Neural crest cell (in vitro differentiated cells): ENCODE data around the gene TMEM37. TPM values are rescaled to one million over a fixed set of nuclear protein-coding genes. Genes with fewer than 3 reads are reported as not detected.
A peak's percentile ranks its signal among the peaks of the same experiment; 100 is the strongest.

Experiments used
- DNase-seq: peaks from one replicate; pipeline ENCODE4 v3.0.0; 2021; ENCODE audit warnings: low read depth, mixed read lengths, low spot score
- H3K27ac Mint-ChIP-seq: one replicate; pipeline ENCODE4 v1.8.0; 2021; ENCODE audit warnings: mild to moderate bottlenecking, mixed read lengths; ENCODE audit not compliant: unreplicated experiment
- H3K27me3 Mint-ChIP-seq: 2 replicates; pipeline ENCODE4 v1.8.0; 2021; ENCODE audit warnings: low read depth, mild to moderate bottlenecking, mixed read lengths
- H3K36me3 Mint-ChIP-seq: 2 replicates; pipeline ENCODE4 v1.8.0; 2021; ENCODE audit warnings: low read depth, mild to moderate bottlenecking, mixed read lengths
- H3K4me1 Mint-ChIP-seq: 2 replicates; pipeline ENCODE4 v1.8.0; 2021; ENCODE audit warnings: mixed read lengths
- H3K4me3 Mint-ChIP-seq: one replicate; pipeline ENCODE4 v1.8.0; 2021; ENCODE audit warnings: mild to moderate bottlenecking, mixed read lengths
- H3K9me3 Mint-ChIP-seq: 2 replicates; pipeline ENCODE4 v1.8.0; 2021; ENCODE audit warnings: mixed read lengths
- CTCF ChIP-seq: fragments of 200-600 bp; sonication (generic); conservative IDR thresholded peaks from 2 replicates; pipeline ENCODE4 v1.5.0; 2021; ENCODE audit warnings: antibody characterized with exemption, mild to moderate bottlenecking
- total RNA-seq: library from RNA; stranded (reverse); gene quantifications from 2 replicates; pipeline ENCODE4 v1.2.1, GENCODE V29; 2021

TMEM37 gene
- total RNA-seq, 1 donor from 2014 or later: 5.3 TPM

- no peak overlapping the region for H3K4me3 Mint-ChIP-seq
- no peaks in the 10 kb centered on the region for H3K4me1 Mint-ChIP-seq
- no peaks in the 10 kb centered on the region for H3K36me3 Mint-ChIP-seq
- H3K27ac Mint-ChIP-seq: no peak overlapping the region
- DNase-seq: no peak
- H3K27me3 Mint-ChIP-seq: peaks cover 2% of the 10 kb centered on the region
- TF ChIP-seq CTCF: no peak
- H3K9me3 Mint-ChIP-seq: no peaks in the 10 kb centered on the region
Measured at GRCh38 chr2:119469661-119470297, 38.1 kb downstream of the TMEM37 start.

GRCh38 chr2:119472749-119473148, 41.1 kb downstream of the TMEM37 start:
- no peak for DNase-seq
- H3K4me3 Mint-ChIP-seq: no peak overlapping the region
- peaks cover 11% of the 10 kb centered on the region for H3K4me1 Mint-ChIP-seq
- TF ChIP-seq CTCF: no peak
- peaks cover 2% of the 10 kb centered on the region for H3K27me3 Mint-ChIP-seq
- H3K27ac Mint-ChIP-seq: peak overlapping the region; percentile 27
- H3K36me3 Mint-ChIP-seq: no peaks in the 10 kb centered on the region
- no peaks in the 10 kb centered on the region for H3K9me3 Mint-ChIP-seq

GRCh38 chr2:119473621-119474370, 42.1 kb downstream of the TMEM37 start:
- no peaks in the 10 kb centered on the region for H3K9me3 Mint-ChIP-seq
- no peak overlapping the region for H3K4me3 Mint-ChIP-seq
- no peak for DNase-seq
- H3K27me3 Mint-ChIP-seq: no peaks in the 10 kb centered on the region
- no peaks in the 10 kb centered on the region for H3K36me3 Mint-ChIP-seq
- H3K27ac Mint-ChIP-seq: no peak overlapping the region
- peaks cover 11% of the 10 kb centered on the region for H3K4me1 Mint-ChIP-seq
- no peak for TF ChIP-seq CTCF

GRCh38 chr2:119474371-119475224, 42.9 kb downstream of the TMEM37 start:
- Mint-ChIP-seq H3K4me1 (peaks cover 11% of the 10 kb centered on the region), H3K27me3 (no peaks in the 10 kb centered on the region), H3K9me3 (no peaks in the 10 kb centered on the region), H3K36me3 (no peaks in the 10 kb centered on the region), H3K4me3 (no peak overlapping the region), H3K27ac (peak overlapping the region; percentile 10)
- no peak for TF ChIP-seq CTCF
- no peak for DNase-seq

GRCh38 chr2:119475225-119475856, 43.7 kb downstream of the TMEM37 start:
- TF ChIP-seq CTCF: no peak
- Mint-ChIP-seq H3K27ac (peak overlapping the region; percentile 10), H3K36me3 (no peaks in the 10 kb centered on the region), H3K4me3 (no peak overlapping the region), H3K27me3 (no peaks in the 10 kb centered on the region), H3K9me3 (no peaks in the 10 kb centered on the region), H3K4me1 (peaks cover 11% of the 10 kb centered on the region)
- no peak for DNase-seq
